A673 (cell line): ENCODE results near the gene JARID2. TPM values are rescaled to one million over a fixed set of nuclear protein-coding genes. Genes with fewer than 3 reads are reported as not detected.

Experiments used
- BruUV-seq: library from RNA; stranded (reverse); fragments of 400-500 nt; replicated peaks from 2 replicates; lab custom pipeline; 2021; lab: Mats Ljungman, UMichigan
- CTCF ChIA-PET: fragments of 300-600 bp; sonication (Branson Sonifier 250); formaldehyde crosslinking; loops from one replicate; lab custom pipeline; 2022; ENCODE audit warnings: antibody characterized with exemption; lab: Charles Lee
- POLR2A ChIA-PET: fragments of 300-600 bp; sonication (Branson Sonifier 250); formaldehyde crosslinking; loops from one replicate; lab custom pipeline; 2022; ENCODE audit warnings: antibody characterized with exemption; ENCODE audit not compliant: low non-redundant PET; lab: Charles Lee
- DNase-seq: peaks from one replicate; pipeline ENCODE4 v3.0.0-alpha.2; 2015; ENCODE audit warnings: low spot score
- H3K27ac ChIP-seq: fragments of 200-600 bp; sonication (generic); 2 replicates; pipeline ENCODE4 v1.5.1; 2016; ENCODE audit warnings: mixed run types, low read depth, mild to moderate bottlenecking, mixed read lengths, antibody characterized with exemption, low read length; ENCODE audit not compliant: poor library complexity, severe bottlenecking
- H3K27me3 ChIP-seq: fragments of 200-600 bp; sonication (generic); replicated peaks from 2 replicates; pipeline ENCODE4 v1.6.1; 2017; ENCODE audit warnings: mixed run types, low read depth, mild to moderate bottlenecking, mixed read lengths, antibody characterized with exemption, low read length; ENCODE audit not compliant: insufficient read depth, poor library complexity
- H3K36me3 ChIP-seq: fragments of 200-600 bp; sonication (generic); 2 replicates; pipeline ENCODE4 v1.6.1; 2016; ENCODE audit warnings: mixed run types, mild to moderate bottlenecking, mixed read lengths, antibody characterized with exemption, low read length; ENCODE audit not compliant: insufficient read depth, poor library complexity, severe bottlenecking
- H3K4me1 ChIP-seq: fragments of 200-600 bp; sonication (generic); 2 replicates; pipeline ENCODE4 v1.6.1; 2017; ENCODE audit warnings: mixed run types, mild to moderate bottlenecking, mixed read lengths, antibody characterized with exemption, low read length; ENCODE audit not compliant: insufficient read depth, poor library complexity, severe bottlenecking
- H3K4me3 ChIP-seq: fragments of 200-600 bp; sonication (generic); 2 replicates; pipeline ENCODE4 v1.5.1; 2016; ENCODE audit warnings: low read depth, mixed run types, mild to moderate bottlenecking, mixed read lengths, low read length; ENCODE audit not compliant: poor library complexity, severe bottlenecking
- H3K9me3 ChIP-seq: fragments of 200-600 bp; sonication (generic); 2 replicates; pipeline ENCODE4 v1.6.1; 2016; ENCODE audit warnings: mixed run types, low read depth, mild to moderate bottlenecking, mixed read lengths, antibody characterized with exemption, low read length; ENCODE audit not compliant: poor library complexity, severe bottlenecking
- EZH2 ChIP-seq: fragments of 200-600 bp; sonication (generic); IDR thresholded peaks from 2 replicates; pipeline ENCODE4 v1.6.1; 2017; ENCODE audit warnings: borderline replicate concordance, low read depth, mild to moderate bottlenecking, mixed read lengths, antibody characterized with exemption, low read length; ENCODE audit not compliant: poor library complexity, severe bottlenecking
- intact Hi-C: fragments of 100-400 bp; cut with micrococcal nuclease; formaldehyde crosslinking; loops from one replicate; pipeline ENCODE4 v1.10.0; 2022; ENCODE audit not compliant: unreplicated experiment
- total RNA-seq: library from RNA; stranded (reverse); gene quantifications from 2 replicates; pipeline ENCODE4 v1.2.3, GENCODE V29; 2021
- TF ChIP-seq, protein P1 (sequence below): fragments of 300-800, 200-600 bp; sonication (generic); conservative IDR thresholded peaks from 2 replicates; pipeline ENCODE4 v1.5.1; 2017; ENCODE audit warnings: low read depth, mild to moderate bottlenecking, antibody characterized with exemption, low read length, moderate library complexity, mixed read lengths

The JARID2 gene
- total RNA-seq, 1 experiment from 2014 or later: 29.4 TPM

DNA sequence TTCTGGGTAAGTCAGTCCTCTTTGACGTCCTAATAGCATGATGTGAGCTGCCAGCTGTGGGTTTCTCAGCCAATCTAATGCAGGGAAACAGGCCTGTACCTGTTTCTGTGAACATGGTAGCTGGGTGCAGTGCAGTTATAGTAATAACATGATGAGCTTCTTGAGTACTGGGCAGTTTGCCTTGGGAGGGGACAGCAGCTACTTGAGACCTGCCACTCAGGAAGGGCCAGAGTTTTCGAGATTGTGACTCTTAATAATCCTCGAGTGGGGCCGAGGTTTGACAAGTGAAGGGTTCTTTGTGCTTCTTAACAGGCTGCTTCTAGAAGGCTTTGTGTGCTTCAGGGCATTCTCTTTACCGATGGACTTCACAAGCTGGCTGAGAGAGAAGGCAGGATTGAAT lies 180.1 kb downstream of the JARID2 start:
- BruUV-seq: no TSS peak
- Histone ChIP-seq H3K4me3 (no peak overlapping the region), H3K27ac (no peak overlapping the region), H3K36me3 (no peaks in the 10 kb centered on the region), H3K27me3 (no peaks in the 10 kb centered on the region), H3K9me3 (no peaks in the 10 kb centered on the region), H3K4me1 (peaks cover 48% of the 10 kb centered on the region)
- CTCF ChIA-PET: no interaction called here
- DNase-seq: no peak
- intact Hi-C loops: no loop called here
- POLR2A ChIA-PET: no interaction called here
- TF ChIP-seq, protein P1, sequence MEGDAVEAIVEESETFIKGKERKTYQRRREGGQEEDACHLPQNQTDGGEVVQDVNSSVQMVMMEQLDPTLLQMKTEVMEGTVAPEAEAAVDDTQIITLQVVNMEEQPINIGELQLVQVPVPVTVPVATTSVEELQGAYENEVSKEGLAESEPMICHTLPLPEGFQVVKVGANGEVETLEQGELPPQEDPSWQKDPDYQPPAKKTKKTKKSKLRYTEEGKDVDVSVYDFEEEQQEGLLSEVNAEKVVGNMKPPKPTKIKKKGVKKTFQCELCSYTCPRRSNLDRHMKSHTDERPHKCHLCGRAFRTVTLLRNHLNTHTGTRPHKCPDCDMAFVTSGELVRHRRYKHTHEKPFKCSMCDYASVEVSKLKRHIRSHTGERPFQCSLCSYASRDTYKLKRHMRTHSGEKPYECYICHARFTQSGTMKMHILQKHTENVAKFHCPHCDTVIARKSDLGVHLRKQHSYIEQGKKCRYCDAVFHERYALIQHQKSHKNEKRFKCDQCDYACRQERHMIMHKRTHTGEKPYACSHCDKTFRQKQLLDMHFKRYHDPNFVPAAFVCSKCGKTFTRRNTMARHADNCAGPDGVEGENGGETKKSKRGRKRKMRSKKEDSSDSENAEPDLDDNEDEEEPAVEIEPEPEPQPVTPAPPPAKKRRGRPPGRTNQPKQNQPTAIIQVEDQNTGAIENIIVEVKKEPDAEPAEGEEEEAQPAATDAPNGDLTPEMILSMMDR: no peak
- no peak for TF ChIP-seq EZH2

DNA sequence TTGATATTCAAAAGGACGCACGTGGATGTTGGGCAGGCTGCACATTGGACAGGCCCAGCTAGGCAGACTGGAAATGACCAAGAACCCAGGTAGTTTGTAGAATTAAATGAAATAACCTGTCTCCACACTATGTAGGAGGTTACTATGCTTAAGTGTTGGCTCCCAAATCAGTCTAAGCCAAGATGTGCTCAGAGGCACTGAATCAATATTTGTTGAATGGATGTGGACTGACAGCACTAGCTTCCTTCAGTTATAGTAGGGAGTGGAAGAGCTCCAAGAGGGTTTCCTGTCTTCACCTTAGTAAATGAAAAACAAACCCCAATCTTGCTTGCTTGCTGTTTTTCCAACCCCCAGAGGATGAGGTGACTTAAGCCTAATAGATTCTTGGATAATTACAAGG lies 180.5 kb downstream of the JARID2 start:
- Histone ChIP-seq H3K27me3 (no peaks in the 10 kb centered on the region), H3K4me3 (no peak overlapping the region), H3K4me1 (peaks cover 52% of the 10 kb centered on the region), H3K36me3 (no peaks in the 10 kb centered on the region), H3K27ac (no peak overlapping the region), H3K9me3 (no peaks in the 10 kb centered on the region)
- ChIA-PET CTCF (no interaction called here), POLR2A (no interaction called here)
- intact Hi-C loops: no loop called here
- BruUV-seq: no TSS peak
- no peak for TF ChIP-seq EZH2
- TF ChIP-seq, protein P1: no peak
- DNase-seq: no peak

DNA sequence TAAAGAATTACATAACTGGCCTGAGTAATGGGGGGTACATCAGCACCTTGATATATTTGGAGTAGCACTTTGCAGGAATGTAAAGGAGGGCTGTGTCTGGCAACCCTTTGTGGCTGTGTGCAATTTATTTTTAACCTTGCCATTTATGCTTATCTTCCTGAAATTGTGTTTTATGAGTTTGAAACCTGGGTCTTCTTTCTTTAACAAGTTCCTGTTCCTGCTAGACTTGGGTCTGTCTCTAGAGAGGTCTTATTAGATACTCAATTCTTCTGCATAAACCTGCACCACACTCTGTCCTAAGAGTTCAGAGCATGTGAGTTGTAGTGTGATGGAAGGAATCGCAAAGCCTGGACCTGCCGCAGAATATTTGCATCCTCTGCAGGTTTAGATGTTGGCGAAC lies 181.0 kb downstream of the JARID2 start:
- Histone ChIP-seq H3K36me3 (no peaks in the 10 kb centered on the region), H3K27ac (no peak overlapping the region), H3K27me3 (no peaks in the 10 kb centered on the region), H3K9me3 (no peaks in the 10 kb centered on the region), H3K4me3 (no peak overlapping the region), H3K4me1 (peaks cover 57% of the 10 kb centered on the region)
- intact Hi-C loops: no loop called here
- CTCF ChIA-PET: no interaction called here
- no peak for TF ChIP-seq EZH2
- TF ChIP-seq, protein P1: no peak
- POLR2A ChIA-PET: no interaction called here
- no peak for DNase-seq
- no TSS peak for BruUV-seq
